GM12878 (cell line): Measurements from ENCODE around the gene RFX3. TPM values are rescaled to one million over a fixed set of nuclear protein-coding genes. Genes with fewer than 3 reads are reported as not detected.

ENCODE experiments used
- ATAC-seq: fragments of 200-7000 bp; cut with Tn5 transposase; 3 replicates; pipeline ENCODE4 v1.9.1; 2020; ENCODE audit warnings: mild to moderate bottlenecking, moderate library complexity
- BruUV-seq: library from RNA; stranded (reverse); fragments of 400-500 nt; replicated peaks from 2 replicates; lab custom pipeline; 2021; lab: Mats Ljungman, UMichigan
- CTCF ChIA-PET: fragments of 300-600 bp; sonication (Branson Sonifier 250); formaldehyde crosslinking; extraction: SDS; loops from one replicate; lab custom pipeline; 2021; ENCODE audit warnings: inconsistent platforms; lab: Yijun Ruan, JAX
- POLR2A ChIA-PET: fragments of 350-600 bp; formaldehyde crosslinking; extraction: SDS; loops from one replicate; lab custom pipeline; 2021; ENCODE audit warnings: inconsistent platforms; lab: Charles Lee
- RAD21 ChIA-PET: fragments of 300-600 bp; sonication (Branson Sonifier 250); formaldehyde crosslinking; loops from one replicate; lab custom pipeline; 2023; ENCODE audit warnings: antibody characterized with exemption; ENCODE audit not compliant: unreplicated experiment; lab: Charles Lee
- SMC1A ChIA-PET: fragments of 300-600 bp; sonication (Branson Sonifier 250); formaldehyde crosslinking; loops from one replicate; lab custom pipeline; 2023; ENCODE audit not compliant: unreplicated experiment, uncharacterized antibody; lab: Charles Lee
- DNase-seq: peaks from one replicate; pipeline ENCODE4 v3.0.0-alpha.2; 2011; ENCODE audit warnings: low read depth, low spot score
- FAIRE-seq: peaks from 3 replicates; lab custom pipeline; 2011; peaks lifted over from hg19 to GRCh38; lab: Jason Lieb, UNC
- H2AFZ ChIP-seq: 2 replicates; pipeline ENCODE4 v1.6.0; 2011; ENCODE audit warnings: low read depth, low read length, control low read depth; ENCODE audit not compliant: control insufficient read depth
- H3K27ac ChIP-seq: 2 replicates; pipeline ENCODE4 v1.5.1; 2011; ENCODE audit warnings: control low read depth; ENCODE audit not compliant: control insufficient read depth, insufficient read depth
- H3K27me3 ChIP-seq, 2 experiments: replicated peaks in 1 of 2; 2 replicates each; pipeline versions ENCODE4 v1.6.0 to v1.6.1; 2011; ENCODE audit warnings: low read length in 1 of 2; ENCODE audit not compliant: control insufficient read depth in 2 of 2, insufficient read depth in 2 of 2
- H3K36me3 ChIP-seq, 2 experiments: 2 replicates each; pipeline ENCODE4 v1.5.1; 2011; ENCODE audit warnings: low read length in 1 of 2; ENCODE audit not compliant: control insufficient read depth in 2 of 2, insufficient read depth in 2 of 2
- H3K4me1 ChIP-seq: 2 replicates; pipeline ENCODE4 v1.6.1; 2011; ENCODE audit warnings: mild to moderate bottlenecking, low read length, moderate library complexity, mixed read lengths; ENCODE audit not compliant: control insufficient read depth, insufficient read depth
- H3K4me2 ChIP-seq: 2 replicates; pipeline ENCODE4 v1.6.0; 2011; ENCODE audit warnings: control low read depth; ENCODE audit not compliant: control insufficient read depth, insufficient read depth
- H3K4me3 ChIP-seq: fragments of 200-600 bp; sonication (generic); 2 replicates; pipeline ENCODE4 v1.5.1; 2016
- H3K79me2 ChIP-seq: 2 replicates; pipeline ENCODE4 v1.6.0; 2011; ENCODE audit warnings: low read length; ENCODE audit not compliant: control insufficient read depth, insufficient read depth
- H3K9ac ChIP-seq: 2 replicates; pipeline ENCODE4 v1.8.0; 2011; ENCODE audit warnings: low read length, control low read depth, mixed read lengths; ENCODE audit not compliant: control insufficient read depth, insufficient read depth
- H3K9me3 ChIP-seq: replicated peaks from 3 replicates; pipeline ENCODE4 v1.5.1; 2011; ENCODE audit warnings: mild to moderate bottlenecking, low read length; ENCODE audit not compliant: control insufficient read depth, insufficient read depth
- H4K20me1 ChIP-seq: 2 replicates; pipeline ENCODE4 v1.6.0; 2011; ENCODE audit not compliant: control insufficient read depth, insufficient read depth
- ASH2L ChIP-seq: fragments of 300-600, 200-600 bp; sonication (generic); IDR thresholded peaks from 2 replicates; pipeline ENCODE4 v1.6.1; 2017; ENCODE audit warnings: low read depth, mild to moderate bottlenecking, borderline replicate concordance
- ATF2 ChIP-seq: IDR thresholded peaks from 2 replicates; pipeline ENCODE4 v1.6.1; 2012; ENCODE audit warnings: low read length, inconsistent platforms
- EZH2 ChIP-seq: IDR thresholded peaks from 2 replicates; pipeline ENCODE4 v1.6.1; 2012; ENCODE audit warnings: low read depth, mild to moderate bottlenecking, control low read depth, inconsistent platforms, low read length, borderline replicate concordance; ENCODE audit not compliant: control insufficient read depth
- HDAC2 ChIP-seq: fragments of 200-600 bp; sonication (generic); IDR thresholded peaks from 2 replicates; pipeline ENCODE4 v1.6.1; 2017
- RAD51 ChIP-seq: fragments of 450-650 bp; IDR thresholded peaks from 2 replicates; pipeline ENCODE4 v1.6.1; 2016; ENCODE audit warnings: moderate library complexity, mild to moderate bottlenecking, inconsistent platforms
- RB1 ChIP-seq: fragments of 450-650 bp; formaldehyde crosslinking; IDR thresholded peaks from 2 replicates; pipeline ENCODE4 v1.6.1; 2017; ENCODE audit warnings: mild to moderate bottlenecking, borderline replicate concordance
- TAF1 ChIP-seq: IDR thresholded peaks from 2 replicates; pipeline ENCODE4 v1.6.1; 2011; ENCODE audit warnings: mild to moderate bottlenecking, low read depth, low read length, borderline replicate concordance
- YY1 ChIP-seq: IDR thresholded peaks from 2 replicates; pipeline ENCODE4 v1.6.1; 2011; ENCODE audit warnings: low read depth, mild to moderate bottlenecking, low read length
- ZBTB4 ChIP-seq: fragments of 450-650 bp; formaldehyde crosslinking; IDR thresholded peaks from 2 replicates; pipeline ENCODE4 v1.4.0; 2022; ENCODE audit warnings: mild to moderate bottlenecking, moderate library complexity
- ZNF217 ChIP-seq: fragments of 450-650 bp; IDR thresholded peaks from 2 replicates; pipeline ENCODE4 v1.6.1; 2017; ENCODE audit warnings: antibody characterized with exemption, mild to moderate bottlenecking
- ZNF274 ChIP-seq: IDR thresholded peaks from one replicate; pipeline ENCODE4 v1.8.0; 2011; ENCODE audit not compliant: insufficient read length, insufficient read depth
- WGBS: methylation state at CpG from one replicate; pipeline ENCODE4 v1.1.6; 2016; ENCODE audit warnings: low lambda C conversion rate; ENCODE audit not compliant: insufficient replicate concordance, insufficient coverage; ENCODE audit errors: missing lambda C conversion rate; 5-methylcytosine and 5-hydroxymethylcytosine counted together
- in situ Hi-C: fragments of 300-500 bp; cut with MboI; formaldehyde crosslinking; loops from 9 replicates; pipeline ENCODE4 v1.14.3; 2018; ENCODE audit warnings: mixed read lengths
- intact Hi-C: fragments of 100-400 bp; cut with micrococcal nuclease; formaldehyde crosslinking; loops from one replicate; pipeline ENCODE4 v1.14.2; 2022; ENCODE audit not compliant: unreplicated experiment
- polyA plus RNA-seq, 11 experiments: library from polyadenylated mRNA; depleted of rRNA in 4 of 11; unstranded in 6 of 11; stranded (reverse) in 5 of 11; fragments of >200 nt; fragmentation: Nextera tagmentation in 4 of 11; fragmentation: Illumina TruSeq in 1 of 11; extraction: Ambion mirVana in 4 of 11; extraction: Trizol in 1 of 11; gene quantifications; 1 replicate in 1 of 11; 2 replicates in 10 of 11; pipeline versions ENCODE4 v1.2.1 to v1.2.3, GENCODE V29; 2011 to 2016; ENCODE audit warnings: inconsistent platforms in 2 of 11, missing spikeins in 2 of 11, low read depth in 1 of 11
- total RNA-seq, 4 experiments: library from RNA; depleted of rRNA in 3 of 4; stranded (reverse); fragments of >200 nt in 3 of 4; fragmentation: Illumina TruSeq in 1 of 4; extraction: Trizol in 1 of 4; gene quantifications; 2 replicates each; pipeline versions ENCODE4 v1.2.1 to v1.2.3, GENCODE V29; 2013 to 2021
- TF ChIP-seq, protein P1 (sequence below): fragments of 450-650 bp; IDR thresholded peaks from 2 replicates; pipeline ENCODE4 v1.6.1; 2017; ENCODE audit warnings: mild to moderate bottlenecking, low read depth, inconsistent platforms; ENCODE audit not compliant: poor library complexity, severe bottlenecking
- TF ChIP-seq, protein P2 (sequence below): IDR thresholded peaks from 2 replicates; pipeline ENCODE4 v1.6.1; 2011; ENCODE audit warnings: mild to moderate bottlenecking, low read depth, low read length, moderate library complexity; ENCODE audit not compliant: insufficient replicate concordance

RFX3 gene
- total and polyA plus RNA-seq, 10 of the 15 experiments (the other 5 are each of a cell fraction or from before 2014, with no cell fraction given) = 1.2 to 26.4 (median 6.7) TPM

GRCh38 chr9:3179711-3180110 lies 346.1 kb downstream of the RFX3 start:
- 23% methylated on average over 4 of the region's 4 CpGs for WGBS
- H3K9ac ChIP-seq = no peak overlapping the region
- peaks cover 7 to 9% of the 10 kb centered on the region in 2 experiments for H3K27me3 ChIP-seq
- no peaks in the 10 kb centered on the region for H3K36me3 ChIP-seq
- no peak for ATAC-seq
- BruUV-seq = no TSS peak
- H4K20me1 ChIP-seq = no peaks in the 10 kb centered on the region
- intact Hi-C loops (loop anchor here (2.0 kb wide), 1 partner anchor 323 kb away; no protein-coding TSS in a partner anchor), in situ Hi-C loops (loop anchor here (5.0 kb wide), 1 partner anchor 322 kb away; no protein-coding TSS in a partner anchor)
- RAD21 ChIA-PET = interaction anchor here (1.3 kb wide), 2 partner anchors 9 to 261 kb away, joined by 3 read pairs; no protein-coding TSS in a partner anchor
- H3K9me3 ChIP-seq = no peaks in the 10 kb centered on the region
- H3K4me1 ChIP-seq = no peaks in the 10 kb centered on the region
- no peak overlapping the region for H3K4me3 ChIP-seq
- H2AFZ ChIP-seq = no peak overlapping the region
- SMC1A ChIA-PET = interaction anchor here (0.8 kb wide), 1 partner anchor 13 kb away, joined by 3 read pairs; no protein-coding TSS in a partner anchor
- no peak for DNase-seq
- FAIRE-seq = no peak
- H3K27ac ChIP-seq = no peak overlapping the region
- POLR2A ChIA-PET = no interaction called here
- no peaks in the 10 kb centered on the region for H3K79me2 ChIP-seq
- no peak overlapping the region for H3K4me2 ChIP-seq
- CTCF ChIA-PET = interaction anchor here (1.0 to 1.6 kb wide), 2 partner anchors 8 to 322 kb away, joined by 3 to 4 read pairs; no protein-coding TSS in a partner anchor
- no peak for TF ChIP-seq HDAC2
- TF ChIP-seq ZBTB4 (CRISPR knock-in tag) = no peak
- TF ChIP-seq, protein P1, sequence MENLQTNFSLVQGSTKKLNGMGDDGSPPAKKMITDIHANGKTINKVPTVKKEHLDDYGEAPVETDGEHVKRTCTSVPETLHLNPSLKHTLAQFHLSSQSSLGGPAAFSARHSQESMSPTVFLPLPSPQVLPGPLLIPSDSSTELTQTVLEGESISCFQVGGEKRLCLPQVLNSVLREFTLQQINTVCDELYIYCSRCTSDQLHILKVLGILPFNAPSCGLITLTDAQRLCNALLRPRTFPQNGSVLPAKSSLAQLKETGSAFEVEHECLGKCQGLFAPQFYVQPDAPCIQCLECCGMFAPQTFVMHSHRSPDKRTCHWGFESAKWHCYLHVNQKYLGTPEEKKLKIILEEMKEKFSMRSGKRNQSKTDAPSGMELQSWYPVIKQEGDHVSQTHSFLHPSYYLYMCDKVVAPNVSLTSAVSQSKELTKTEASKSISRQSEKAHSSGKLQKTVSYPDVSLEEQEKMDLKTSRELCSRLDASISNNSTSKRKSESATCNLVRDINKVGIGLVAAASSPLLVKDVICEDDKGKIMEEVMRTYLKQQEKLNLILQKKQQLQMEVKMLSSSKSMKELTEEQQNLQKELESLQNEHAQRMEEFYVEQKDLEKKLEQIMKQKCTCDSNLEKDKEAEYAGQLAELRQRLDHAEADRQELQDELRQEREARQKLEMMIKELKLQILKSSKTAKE = no peak
- TF ChIP-seq RB1 = no peak
- TF ChIP-seq TAF1 = no peak
- TF ChIP-seq RAD51 = no peak
- TF ChIP-seq ZNF217 = no peak
- TF ChIP-seq ZNF274 = no peak
- TF ChIP-seq EZH2 = no peak
- TF ChIP-seq ATF2 = no peak
- no peak for TF ChIP-seq YY1
- TF ChIP-seq ASH2L = no peak
- TF ChIP-seq, protein P2, sequence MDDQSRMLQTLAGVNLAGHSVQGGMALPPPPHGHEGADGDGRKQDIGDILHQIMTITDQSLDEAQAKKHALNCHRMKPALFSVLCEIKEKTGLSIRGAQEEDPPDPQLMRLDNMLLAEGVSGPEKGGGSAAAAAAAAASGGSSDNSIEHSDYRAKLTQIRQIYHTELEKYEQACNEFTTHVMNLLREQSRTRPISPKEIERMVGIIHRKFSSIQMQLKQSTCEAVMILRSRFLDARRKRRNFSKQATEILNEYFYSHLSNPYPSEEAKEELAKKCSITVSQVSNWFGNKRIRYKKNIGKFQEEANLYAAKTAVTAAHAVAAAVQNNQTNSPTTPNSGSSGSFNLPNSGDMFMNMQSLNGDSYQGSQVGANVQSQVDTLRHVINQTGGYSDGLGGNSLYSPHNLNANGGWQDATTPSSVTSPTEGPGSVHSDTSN = no peak
